Heart left ventricle (tissue), 16 donors: Measurements from ENCODE around the gene SLC40A1. TPM values are rescaled to one million over a fixed set of nuclear protein-coding genes. Genes with fewer than 3 reads are reported as not detected.

Experiments used
- ATAC-seq, 4 donors: fragments of 200-7000 bp; cut with Tn5 transposase; one replicate each; pipeline ENCODE4 v1.9.1; 2020 to 2022; ENCODE audit warnings: moderate library complexity in 4 of 4, mild to moderate bottlenecking in 3 of 4, moderate number of reproducible peaks in 1 of 4
- DNase-seq, 5 donors: peaks; one replicate each; pipeline ENCODE4 v3.0.0-alpha.2; 2020
- H3K27ac ChIP-seq, 12 donors: fragments of 200-600 bp; sonication (generic) in 4 of 12; one replicate each; pipeline versions ENCODE4 v1.5.0 to v1.8.0; 2016 to 2022; ENCODE audit warnings: mild to moderate bottlenecking in 2 of 12
- H3K27me3 ChIP-seq, 9 donors: fragments of 200-600 bp; sonication (generic) in 2 of 9; one replicate each; pipeline versions ENCODE4 v1.5.1 to v1.8.0; 2016 to 2022; ENCODE audit warnings: mild to moderate bottlenecking in 3 of 9
- H3K36me3 ChIP-seq, 9 donors: fragments of 200-600 bp; sonication (generic) in 2 of 9; one replicate each; pipeline versions ENCODE4 v1.5.0 to v1.8.0; 2018 to 2022; ENCODE audit warnings: mild to moderate bottlenecking in 2 of 9
- H3K4me1 ChIP-seq, 12 donors: fragments of 200-600 bp; sonication (generic) in 4 of 12; one replicate each; pipeline versions ENCODE4 v1.5.0 to v1.8.0; 2016 to 2022; ENCODE audit warnings: mild to moderate bottlenecking in 3 of 12
- H3K4me3 ChIP-seq, 12 donors: fragments of 200-600 bp; sonication (generic) in 4 of 12; one replicate each; pipeline versions ENCODE4 v1.5.0 to v1.8.0; 2017 to 2022; ENCODE audit warnings: mild to moderate bottlenecking in 9 of 12, moderate library complexity in 4 of 12
- H3K9me3 ChIP-seq, 12 donors: fragments of 200-600 bp; sonication (generic) in 4 of 12; one replicate each; pipeline versions ENCODE4 v1.5.0 to v1.8.0; 2016 to 2022; ENCODE audit warnings: mild to moderate bottlenecking in 1 of 12
- CTCF ChIP-seq, 12 donors: fragments of 200-600 bp; sonication (generic) in 4 of 12; IDR thresholded peaks; one replicate each; pipeline versions ENCODE4 v1.5.0 to v1.8.0; 2018 to 2022; ENCODE audit warnings: antibody characterized with exemption in 12 of 12, mild to moderate bottlenecking in 5 of 12
- POLR2A ChIP-seq, 2 donors: fragments of 450-650 bp; IDR thresholded peaks; one replicate each; pipeline ENCODE4 v1.6.1; 2017; ENCODE audit warnings: antibody characterized with exemption in 2 of 2, mild to moderate bottlenecking in 2 of 2, moderate library complexity in 2 of 2
- WGBS, 4 donors: extraction: QIAGEN DNeasy Blood & Tissue Kit in 2 of 4; methylation state at CpG; one replicate each; pipeline versions ENCODE4 v1.1.5 to v1.1.7; 2013 to 2018; 5-methylcytosine and 5-hydroxymethylcytosine counted together
- intact Hi-C, 10 donors: fragments of 100-400 bp; cut with DNase I; formaldehyde crosslinking; loops; one replicate each; pipeline versions ENCODE4 v1.11.1 to v1.14.2; 2022
- polyA plus RNA-seq, 2 donors: library from polyadenylated mRNA; stranded (reverse); fragments of 200-250 nt; gene quantifications; one replicate each; pipeline ENCODE4 v1.2.3, GENCODE V29; 2013
- total RNA-seq, 9 donors: library from RNA; depleted of rRNA in 2 of 9; stranded (reverse); fragments of >200 nt in 2 of 9; fragmentation: NEBNext Ultra II Directional in 3 of 9; extraction: Animal tissue kit (Norgen Biotek cat#: 25700) in 3 of 9; gene quantifications; one replicate each; pipeline versions ENCODE4 v1.1.0 to v1.2.4, GENCODE V29; 2016 to 2023
- donor health status: ischemic (EF 13 %, LVEDD 7.1; RV severe dilation, severe dysfunction).
- donor health status: healthy with polysubstance abuse.
- donor health status: DM: no; HTN: yes; CAD: no.
- donor health status: DM: no; HTN: no; CAD: no.
- donor health status: ischemic (EF 25% LVEDD 6.9; RV normal size, moderate dysfunction).
- donor health status: ischemic (EF 25% LVEDD 5.7; RV mildly dilated, moderate dysfunction).
- donor health status: healthy.
- donor health status: DM: yes; HTN: yes; CAD: no.
- donor health status: ischemic (EF 35%, LVEDD 5.7; RV mildly dilated, moderate dysfunction).
- donor health status: nonischemic (EF 11% LVEDD 7.7; RV severe dilation, severe dysfunction).
- donor health status: DM: yes; HTN: yes; CAD: no.
- donor health status: PGD.
- donor health status: ischemic (EF 29% LVEDD 5.4; RV normal size, mild dysfunction).
- donor health status: nonischemic (EF 23%, LVEDD 6.1; RV moderate dilation, normal function).

Gene SLC40A1
- total and polyA plus RNA-seq, 11 donors = 10.2 to 109 (median 40.5) TPM

GRCh38 chr2:189627789-189628188, 47.2 kb upstream of the SLC40A1 start:
- H3K4me3 ChIP-seq = no peak overlapping the region
- TF ChIP-seq POLR2A (IDR thresholded peaks at IDR 0.05) = no peak
- TF ChIP-seq CTCF (IDR thresholded peaks at IDR 0.05) = no peak
- H3K36me3 ChIP-seq = no peaks in the 10 kb centered on the region
- WGBS, 4 donors = 92 to 97% (median 94%) methylated on average over 1 of the region's 1 CpG
- DNase-seq (no peak), ATAC-seq (no peak)
- intact Hi-C loops = loop anchor here in 3 of 10 donors (2.0 to 5.0 kb wide), 2 partner anchors 45 to 161 kb away; partner anchors contain the start of gene SLC40A1 (in 2 of the 3)
- no peaks in the 10 kb centered on the region for H3K9me3 ChIP-seq
- peaks cover 0 to 11% (median 0%) of the 10 kb centered on the region in 12 donors for H3K4me1 ChIP-seq
- no peaks in the 10 kb centered on the region for H3K27me3 ChIP-seq
- no peak overlapping the region for H3K27ac ChIP-seq

- Histone ChIP-seq H3K9me3 (no peaks in the 10 kb centered on the region), H3K4me1 (peaks cover 0 to 11% (median 0%) of the 10 kb centered on the region in 12 donors), H3K27ac (no peak overlapping the region), H3K4me3 (no peak overlapping the region), H3K36me3 (no peaks in the 10 kb centered on the region), H3K27me3 (no peaks in the 10 kb centered on the region)
- ATAC-seq = no peak
- DNase-seq = no peak
- TF ChIP-seq CTCF (IDR thresholded peaks at IDR 0.05) = no peak
- TF ChIP-seq POLR2A (IDR thresholded peaks at IDR 0.05) = no peak
- intact Hi-C loops = loop anchor here in 3 of 10 donors (2.0 to 5.0 kb wide), 2 partner anchors 43 to 159 kb away; partner anchors contain the start of gene SLC40A1 (in 2 of the 3)
- WGBS, 4 donors = 88 to 96% (median 92%) methylated on average over 2 of the region's 2 CpGs
Observed at GRCh38 chr2:189625636-189626035, 45.0 kb upstream of the SLC40A1 start.

- Histone ChIP-seq H3K36me3 (no peaks in the 10 kb centered on the region), H3K27me3 (no peaks in the 10 kb centered on the region), H3K4me3 (no peak overlapping the region), H3K9me3 (no peaks in the 10 kb centered on the region), H3K4me1 (peaks cover 0 to 8% (median 0%) of the 10 kb centered on the region in 12 donors), H3K27ac (no peak overlapping the region)
- ATAC-seq (no peak), DNase-seq (no peak)
- WGBS, 4 donors = 70 to 80% (median 79%) methylated on average over 3 of the region's 3 CpGs
- TF ChIP-seq CTCF (IDR thresholded peaks at IDR 0.05) (no peak), POLR2A (IDR thresholded peaks at IDR 0.05) (no peak)
- intact Hi-C loops = loop anchor here in 3 of 10 donors (2.0 to 5.0 kb wide), 2 partner anchors 43 to 158 kb away; partner anchors contain the start of gene SLC40A1 (in 2 of the 3)
Observed at GRCh38 chr2:189624648-189625355, 44.2 kb upstream of the SLC40A1 start.

GRCh38 chr2:189623049-189623448, 42.5 kb upstream of the SLC40A1 start:
- H3K27me3 ChIP-seq = no peaks in the 10 kb centered on the region
- no peaks in the 10 kb centered on the region for H3K4me1 ChIP-seq
- no peak overlapping the region for H3K27ac ChIP-seq
- ATAC-seq (no peak), DNase-seq (no peak)
- no peaks in the 10 kb centered on the region for H3K36me3 ChIP-seq
- TF ChIP-seq CTCF (IDR thresholded peaks at IDR 0.05) (no peak), POLR2A (IDR thresholded peaks at IDR 0.05) (no peak)
- H3K4me3 ChIP-seq = no peak overlapping the region
- 95 to 100% (median 98%) methylated on average over 1 of the region's 1 CpG for WGBS, 4 donors
- intact Hi-C loops = no loop called here
- H3K9me3 ChIP-seq = no peaks in the 10 kb centered on the region
